Measurements from ENCODE around the gene PDS5B.

PDS5B gene

DNA sequence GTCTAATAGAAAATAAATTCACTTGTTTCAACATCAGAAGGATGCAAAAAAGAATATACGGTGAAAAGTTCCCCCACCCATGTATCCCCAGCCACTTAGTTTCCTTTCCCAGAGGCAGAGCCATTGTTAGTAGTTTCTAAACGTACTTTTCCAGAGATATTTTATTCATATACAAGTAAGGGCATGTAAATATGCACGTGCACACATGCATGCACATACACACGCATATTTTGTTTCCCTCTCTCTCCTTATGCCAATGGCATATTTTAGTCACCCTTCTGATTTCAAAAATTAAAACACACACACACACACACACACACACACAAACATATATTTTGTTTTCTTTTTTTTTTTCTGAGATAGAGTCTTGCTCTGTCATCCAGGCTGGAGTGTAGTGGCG lies 147.4 kb downstream of the PDS5B start:
- DNase-seq: no peak

DNA sequence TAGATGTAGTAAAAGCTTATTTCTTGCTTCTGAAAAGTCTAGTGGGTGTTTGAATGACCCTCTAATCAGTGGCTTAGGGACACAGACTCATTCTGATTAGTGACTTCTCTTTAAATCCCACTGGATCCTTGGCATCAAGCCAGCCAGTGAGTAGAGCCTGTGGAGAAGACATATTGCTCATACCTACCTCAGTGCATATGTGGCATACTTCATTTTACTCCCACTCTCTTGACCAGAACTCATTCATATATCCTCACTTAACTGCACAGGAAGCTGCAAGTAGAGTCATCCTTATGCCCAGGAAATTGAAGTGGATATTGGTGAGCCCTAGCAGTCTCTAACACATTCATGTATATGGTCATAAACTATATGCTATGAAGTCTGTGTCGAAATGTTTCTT lies 148.3 kb downstream of the PDS5B start:
- no peak for DNase-seq

DNA sequence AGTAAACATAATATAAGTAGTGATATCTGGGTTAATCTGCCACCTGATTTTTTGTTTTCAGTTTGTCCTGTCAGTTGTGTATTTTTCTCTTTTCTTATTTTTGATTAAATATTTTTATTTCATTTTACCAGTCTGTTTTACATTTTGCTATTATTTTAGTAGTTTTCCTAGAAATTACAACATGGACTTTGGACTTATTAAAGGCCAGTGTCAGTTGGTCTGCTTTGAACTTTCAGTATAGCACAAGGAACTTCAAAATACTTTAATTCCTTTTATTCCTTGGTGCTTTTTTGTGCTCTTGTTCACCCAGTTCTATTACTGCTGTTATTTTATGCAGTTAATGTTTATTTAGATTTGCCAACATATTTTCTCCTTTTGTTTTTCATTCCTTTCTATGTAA lies 149.6 kb downstream of the PDS5B start:
- DNase-seq: no peak

DNA sequence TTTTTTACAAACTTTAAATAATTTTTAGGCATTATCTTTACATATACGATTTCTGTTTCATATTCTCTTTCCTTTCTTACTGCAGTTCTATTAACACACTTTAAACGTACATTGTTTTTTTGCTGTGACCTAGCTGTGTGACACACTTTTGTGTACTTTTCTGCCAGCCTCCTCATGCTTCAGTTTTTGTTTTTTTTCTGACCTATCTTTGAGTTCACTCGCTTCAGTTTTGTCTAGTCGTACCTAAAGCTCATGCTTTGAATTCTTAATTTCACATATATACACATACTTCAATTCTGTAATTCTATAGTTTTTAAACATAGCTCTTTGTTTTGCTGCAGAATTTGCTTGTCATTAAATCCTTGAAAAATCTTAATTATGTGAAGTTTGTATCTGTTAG lies 150.4 kb downstream of the PDS5B start:
- no peak for DNase-seq

DNA sequence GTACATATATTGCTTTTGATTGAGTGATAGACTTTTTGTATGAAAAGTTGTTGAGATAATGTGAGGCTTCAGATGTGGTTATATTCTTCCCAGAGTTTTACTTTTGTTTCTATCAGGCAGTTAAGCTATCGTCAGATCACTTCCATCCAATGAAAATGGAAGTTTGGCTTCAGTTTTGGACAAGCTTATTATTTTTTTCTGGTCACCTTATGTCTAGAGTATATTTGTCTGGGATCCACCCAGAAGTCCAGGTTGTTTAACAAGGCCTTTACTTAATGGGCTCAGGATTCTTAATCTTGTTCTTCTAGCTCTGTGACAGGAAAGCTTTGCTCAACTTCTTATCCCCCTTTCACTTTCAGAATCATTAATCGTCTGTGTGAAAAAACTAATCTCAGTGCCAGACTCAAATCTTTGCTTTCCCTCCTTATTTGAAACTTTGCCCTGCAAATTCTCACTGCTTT lies 150.9 kb downstream of the PDS5B start:
- DNase-seq: no peak

DNA sequence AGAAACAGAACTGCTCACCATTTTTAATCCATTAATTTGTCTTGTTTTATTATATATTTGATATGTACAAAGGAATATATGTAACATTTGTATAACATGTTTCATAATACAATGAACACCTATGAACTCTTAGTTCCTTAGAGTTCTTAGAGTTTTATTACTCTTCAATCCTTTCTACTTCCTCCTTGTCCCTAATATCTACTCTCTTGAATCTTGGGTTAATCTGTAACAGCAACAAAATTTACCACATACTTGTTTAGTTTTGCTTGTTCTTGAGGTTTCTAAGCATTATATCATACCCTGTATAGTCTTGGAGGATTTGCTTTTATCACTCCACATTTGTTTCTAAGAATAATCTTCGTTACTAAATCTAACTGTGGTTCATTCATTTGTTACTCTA lies 151.4 kb downstream of the PDS5B start:
- no peak for DNase-seq

DNA sequence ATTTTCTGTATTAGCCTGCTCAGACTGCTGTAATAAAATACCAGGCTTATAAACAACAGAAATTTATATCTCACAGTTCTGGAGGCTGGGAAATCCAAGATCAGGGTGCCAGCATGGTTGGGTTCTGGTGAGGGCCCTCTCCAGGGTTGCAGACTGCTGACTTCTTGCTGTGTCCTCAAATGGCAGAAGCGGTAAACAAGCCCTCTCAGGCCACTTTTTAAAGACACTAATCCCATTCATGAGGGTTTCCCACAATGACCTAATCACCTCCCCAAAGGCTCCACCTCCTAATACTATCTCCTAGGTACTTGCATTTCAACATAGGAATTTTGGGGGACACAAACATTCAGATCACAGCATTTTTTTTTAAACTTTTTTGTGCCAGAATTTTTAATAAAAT lies 159.3 kb downstream of the PDS5B start:
- DNase-seq: no peak

DNA sequence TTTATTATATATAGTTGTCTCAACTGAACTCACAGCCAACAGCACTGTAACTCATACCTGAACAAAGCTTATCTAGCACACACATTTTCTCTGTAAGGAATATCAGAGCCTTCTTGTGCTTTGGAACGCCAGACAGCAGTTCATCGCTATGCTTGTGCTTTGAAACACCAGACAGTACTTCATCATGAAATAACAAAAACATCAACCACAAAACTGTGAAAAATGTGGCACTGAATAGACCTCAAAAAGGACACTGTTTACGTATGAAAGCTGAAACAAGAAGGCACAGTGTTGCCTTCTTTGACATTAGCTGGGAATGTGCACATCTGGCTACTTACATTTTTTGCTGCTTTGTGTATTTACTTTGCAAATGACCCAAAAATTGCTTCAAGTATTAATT lies 160.2 kb downstream of the PDS5B start:
- DNase-seq: no peak

DNA sequence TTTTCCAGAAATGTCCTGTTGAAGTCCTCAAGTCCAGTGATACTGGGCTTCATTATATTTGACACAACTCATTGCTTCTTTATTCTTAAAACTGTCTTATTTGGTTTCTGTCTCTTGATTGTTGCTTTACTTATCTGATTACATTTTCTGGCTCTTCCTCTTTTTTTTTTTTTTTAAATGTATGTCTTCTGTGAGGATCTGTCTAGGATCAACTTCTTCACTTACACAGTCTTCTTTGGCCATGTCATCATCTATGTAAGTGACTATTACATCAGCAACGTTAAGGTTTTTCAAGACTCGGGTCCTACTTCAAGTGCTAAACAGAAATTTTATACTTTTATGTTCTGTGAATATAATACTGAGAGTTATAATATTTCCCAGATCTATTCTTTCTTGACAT lies 162.1 kb downstream of the PDS5B start:
- no peak for DNase-seq

DNA sequence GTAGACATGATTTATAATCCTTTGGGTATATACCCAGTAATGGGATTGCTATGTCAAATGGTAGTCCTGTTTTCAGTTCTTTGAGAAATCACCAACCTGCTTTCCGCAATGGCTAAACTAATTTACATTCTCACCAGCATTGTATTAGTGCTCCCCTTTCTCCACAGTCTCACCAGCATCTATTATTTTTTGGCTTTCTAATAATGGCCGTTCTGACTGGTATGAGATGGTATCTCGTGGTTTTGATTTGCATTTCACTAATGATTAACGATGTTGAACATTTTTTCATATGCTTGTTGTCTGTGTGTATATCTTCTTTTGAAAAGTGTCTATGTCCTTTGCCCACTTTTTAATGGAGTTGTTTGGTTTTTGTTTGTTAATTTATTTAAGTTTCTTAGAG lies 165.1 kb downstream of the PDS5B start:
- no peak for DNase-seq

DNA sequence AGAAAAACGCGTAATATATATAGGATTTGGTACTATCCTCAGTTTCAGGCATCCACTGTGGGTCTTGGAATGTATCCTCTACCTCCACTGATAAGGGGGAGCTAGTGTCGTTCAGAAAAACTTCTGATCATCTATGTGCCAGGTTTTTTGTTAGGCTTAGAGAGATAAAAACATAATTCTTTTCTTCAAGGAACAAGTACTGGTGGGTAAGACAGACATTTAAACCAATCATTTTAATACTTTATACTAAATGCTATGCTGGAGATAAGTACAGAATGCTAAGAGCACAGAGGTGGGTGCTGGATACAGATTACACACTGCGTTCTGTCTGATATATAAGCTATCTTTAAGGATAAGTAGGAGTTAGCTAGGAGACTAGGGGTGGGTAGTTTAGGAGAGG lies 166.1 kb downstream of the PDS5B start:
- DNase-seq: no peak

DNA sequence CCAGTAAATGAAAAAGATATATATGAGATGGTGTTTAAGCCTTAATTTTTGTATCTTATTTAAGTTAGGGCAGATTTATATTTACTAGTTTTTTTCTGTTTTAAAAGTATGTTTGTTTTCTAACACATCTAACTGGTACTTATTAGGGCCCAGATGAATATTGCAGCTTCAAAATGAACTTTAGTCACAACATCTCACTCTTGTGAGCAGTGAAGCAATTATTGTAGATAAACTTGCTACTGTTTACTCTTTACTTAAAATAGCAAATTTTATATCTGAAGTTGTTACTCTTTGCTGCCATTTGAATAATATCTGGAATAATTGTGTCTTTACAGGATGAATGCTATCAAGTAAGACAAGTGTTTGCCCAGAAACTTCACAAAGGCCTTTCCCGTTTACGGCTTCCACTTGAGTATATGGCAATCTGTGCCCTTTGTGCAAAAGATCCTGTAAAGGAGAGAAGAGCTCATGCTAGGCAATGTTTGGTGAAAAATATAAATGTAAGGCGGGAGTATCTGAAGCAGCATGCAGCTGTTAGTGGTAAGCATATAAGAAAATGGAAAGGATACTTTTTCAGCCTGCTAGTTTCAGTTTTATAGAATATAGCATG lies 166.8 kb downstream of the PDS5B start:
- DNase-seq: no peak

DNA sequence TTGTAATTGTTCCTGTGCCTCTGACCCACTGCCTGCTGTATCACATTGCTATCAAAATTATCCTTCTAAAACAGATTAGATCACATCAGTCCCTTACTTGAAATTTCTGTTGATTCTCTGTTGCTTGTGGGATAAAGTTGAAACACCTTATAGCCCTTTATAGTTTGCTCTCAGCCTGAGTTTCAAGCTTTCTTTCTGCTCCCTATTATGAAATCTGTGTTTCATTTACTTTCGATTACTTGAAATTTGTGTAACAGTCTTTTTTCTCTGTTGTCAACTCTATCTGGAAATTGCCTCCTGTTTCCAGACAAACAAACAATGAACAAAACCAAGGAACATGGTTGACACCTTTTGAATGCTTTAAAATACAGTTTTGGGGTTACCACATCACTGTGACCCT lies 167.9 kb downstream of the PDS5B start:
- no peak for DNase-seq

DNA sequence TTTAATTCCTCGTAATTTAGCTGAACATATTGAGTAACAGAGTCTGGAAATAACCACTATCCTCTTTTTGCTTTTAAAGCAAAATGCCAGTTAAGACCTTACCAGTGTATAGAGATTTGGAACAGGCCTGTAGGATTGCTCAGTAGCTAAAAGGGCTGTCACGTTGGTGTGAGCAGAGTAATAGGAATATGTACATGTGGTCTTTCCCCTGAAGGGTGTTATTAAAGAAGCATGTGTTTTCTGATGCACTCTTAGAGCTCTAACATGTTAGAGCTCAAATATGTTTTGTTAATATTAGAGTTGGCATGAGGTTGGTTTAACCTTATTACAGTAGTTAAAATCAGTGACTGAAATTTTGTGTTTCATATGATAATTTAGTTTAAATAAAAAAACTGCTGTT lies 172.9 kb downstream of the PDS5B start:
- no peak for DNase-seq

DNA sequence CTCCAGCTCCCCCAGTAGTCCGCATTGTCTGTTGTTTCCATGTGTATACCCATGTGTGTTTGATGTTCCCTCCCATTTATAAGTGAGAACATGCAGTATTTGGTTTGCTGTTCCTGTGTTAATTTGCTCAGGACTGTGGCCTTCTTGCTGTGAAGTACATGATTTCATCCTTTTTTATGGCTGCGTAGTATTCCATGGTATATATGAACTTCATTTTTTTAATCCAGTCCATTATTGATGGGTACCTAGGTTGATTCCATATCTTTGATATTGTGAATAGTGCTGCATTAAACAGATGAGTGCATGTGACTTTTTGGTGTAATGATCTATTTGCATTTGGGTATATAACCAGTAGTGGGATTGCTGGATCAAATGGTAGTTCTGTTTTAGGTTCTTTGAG lies 175.2 kb downstream of the PDS5B start:
- no peak for DNase-seq

DNA sequence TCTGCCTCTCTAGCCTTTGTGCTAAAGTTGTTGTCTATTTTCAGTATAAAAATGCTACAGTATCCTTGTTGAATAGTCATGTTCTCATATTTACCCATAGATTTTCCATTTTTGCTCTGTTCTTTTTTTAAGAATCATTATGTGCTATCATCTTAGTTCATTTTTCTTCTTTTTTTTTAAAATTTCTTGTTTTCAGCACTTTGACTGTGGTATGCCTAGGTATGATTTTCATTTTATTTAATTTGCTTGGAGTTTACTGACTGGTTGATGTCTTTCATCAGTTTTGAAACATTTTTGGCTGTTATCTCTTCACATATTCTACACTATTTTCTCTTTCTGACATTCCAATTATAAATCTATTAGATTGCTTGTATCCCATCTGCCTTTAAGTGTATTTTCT lies 192.9 kb downstream of the PDS5B start:
- no peak for DNase-seq

DNA sequence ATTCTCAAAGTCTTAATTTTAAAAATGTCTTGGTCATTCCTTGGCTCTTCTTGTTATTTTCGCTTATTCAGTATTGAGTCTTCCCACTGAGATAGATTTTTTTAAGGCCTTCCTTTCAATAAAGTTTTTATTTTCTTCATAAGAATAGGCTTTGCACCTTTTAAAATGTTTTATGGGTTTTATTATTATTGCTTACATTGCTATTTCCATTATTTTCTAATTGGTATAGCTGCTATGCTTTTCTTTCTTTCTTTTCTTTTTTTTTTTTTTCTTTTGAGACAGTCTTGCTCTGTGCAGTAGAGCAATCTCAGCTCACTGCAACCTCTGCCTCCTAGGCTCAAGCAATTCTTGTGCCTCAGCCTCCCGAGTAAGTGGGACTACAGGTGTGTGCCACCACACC lies 195.7 kb downstream of the PDS5B start:
- no peak for DNase-seq

DNA sequence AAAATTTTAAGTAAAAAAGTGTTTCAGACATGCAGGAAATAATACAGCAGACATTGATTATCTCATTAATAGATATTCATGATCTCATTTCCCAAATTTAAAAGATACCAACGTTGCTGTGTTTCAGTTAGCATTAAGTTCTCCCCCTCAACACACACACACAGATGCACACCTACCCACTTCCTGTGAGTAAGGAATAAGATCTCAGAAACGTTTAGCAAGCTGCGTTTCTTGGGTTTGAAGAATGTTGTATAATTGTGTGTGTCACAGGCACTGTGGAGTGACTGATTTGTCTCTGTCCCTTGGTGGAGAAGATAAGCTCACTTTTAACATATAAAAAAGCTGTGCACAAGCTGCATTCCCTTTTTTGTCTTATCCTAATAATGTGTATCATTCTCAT lies 196.8 kb downstream of the PDS5B start:
- DNase-seq: peak; percentile 13 to 21

DNA sequence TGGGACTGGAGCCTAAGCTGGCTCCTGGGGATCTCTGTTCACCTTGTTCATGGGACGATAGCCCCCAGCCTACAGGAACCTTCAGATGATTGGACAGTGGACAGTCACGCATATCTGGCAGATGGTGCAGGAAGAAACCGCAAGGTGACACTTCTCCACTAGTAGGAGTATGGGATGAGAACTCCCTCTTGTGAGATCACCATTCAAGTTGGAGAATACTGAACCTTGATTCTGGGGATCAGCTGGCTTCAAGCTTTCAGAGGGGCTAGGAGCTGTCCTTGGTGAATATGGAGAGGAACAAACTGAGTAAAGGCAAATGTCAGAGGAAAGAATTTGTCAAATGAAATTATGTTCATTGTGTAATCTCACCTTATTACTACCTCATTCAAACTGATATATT lies 204.5 kb downstream of the PDS5B start:
- DNase-seq: no peak

DNA sequence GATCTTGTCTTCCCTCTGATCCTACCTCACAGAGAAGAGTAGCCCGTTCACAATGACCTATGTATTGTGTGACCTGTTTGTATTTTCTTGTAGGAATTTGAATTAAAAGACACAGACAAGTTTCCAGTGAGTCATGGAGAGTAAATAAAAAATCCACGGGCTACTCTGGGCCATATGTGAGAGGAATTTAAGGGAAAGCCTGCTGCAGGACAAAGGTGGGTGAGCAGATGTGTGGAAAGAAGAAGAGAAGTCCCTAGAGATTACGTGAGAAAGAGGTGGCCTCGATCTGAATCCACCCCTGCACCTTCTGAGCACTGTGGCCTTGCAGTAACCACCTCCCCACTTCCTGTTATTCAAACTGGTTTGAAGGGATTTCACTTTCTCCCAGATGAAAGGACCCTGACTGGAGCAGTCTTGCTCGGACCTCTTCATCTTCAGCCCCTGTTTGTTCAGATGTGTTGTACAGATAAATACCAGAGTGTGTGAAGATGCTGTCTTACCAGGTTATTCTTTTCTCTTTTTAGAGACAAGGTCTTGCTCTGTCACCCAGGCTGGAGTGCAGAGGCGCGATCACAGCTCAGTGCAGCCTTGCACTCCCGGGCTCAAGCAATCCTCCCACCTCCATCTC lies 205.4 kb downstream of the PDS5B start:
- no peak for DNase-seq

DNA sequence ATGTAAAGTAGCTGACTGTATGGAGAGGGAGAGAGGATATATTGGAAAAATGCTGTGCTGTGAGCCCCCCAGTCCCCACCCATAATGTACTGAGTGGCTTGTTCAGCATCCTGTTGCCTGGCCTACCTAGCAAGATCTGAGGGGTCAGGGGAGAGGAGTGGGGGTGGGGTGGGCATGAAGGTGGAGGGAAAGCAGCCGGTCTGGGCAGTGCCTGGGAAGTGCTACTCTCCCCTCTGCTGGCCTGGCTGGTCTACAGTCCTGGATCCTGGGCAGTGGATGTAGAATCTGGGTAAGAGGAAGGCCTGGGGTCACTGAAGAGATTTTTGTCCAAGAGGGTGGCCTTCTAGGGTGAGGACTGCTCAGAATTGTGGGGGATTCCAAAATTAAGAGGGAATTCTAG lies 210.5 kb downstream of the PDS5B start:
- DNase-seq: no peak

DNA sequence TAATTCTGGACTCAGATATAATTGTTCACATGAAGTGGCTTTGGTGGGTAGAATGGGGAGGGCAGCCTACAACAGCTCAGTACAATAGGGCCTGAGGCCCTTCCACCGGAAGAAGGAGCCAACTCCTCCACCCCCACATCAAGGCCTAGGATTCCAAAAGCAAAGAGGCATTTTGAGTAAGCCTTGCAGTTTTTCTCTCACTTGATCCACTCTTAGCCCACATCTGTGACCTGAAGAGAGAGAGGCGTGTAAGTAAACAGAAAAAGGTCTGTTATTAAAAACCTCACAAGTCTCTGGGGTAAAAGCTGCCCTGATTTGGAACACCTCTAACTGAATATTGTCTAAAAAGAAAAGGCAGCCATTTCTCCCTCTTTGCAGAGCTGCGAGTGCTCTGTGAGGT lies 215.9 kb downstream of the PDS5B start:
- DNase-seq: no peak

DNA sequence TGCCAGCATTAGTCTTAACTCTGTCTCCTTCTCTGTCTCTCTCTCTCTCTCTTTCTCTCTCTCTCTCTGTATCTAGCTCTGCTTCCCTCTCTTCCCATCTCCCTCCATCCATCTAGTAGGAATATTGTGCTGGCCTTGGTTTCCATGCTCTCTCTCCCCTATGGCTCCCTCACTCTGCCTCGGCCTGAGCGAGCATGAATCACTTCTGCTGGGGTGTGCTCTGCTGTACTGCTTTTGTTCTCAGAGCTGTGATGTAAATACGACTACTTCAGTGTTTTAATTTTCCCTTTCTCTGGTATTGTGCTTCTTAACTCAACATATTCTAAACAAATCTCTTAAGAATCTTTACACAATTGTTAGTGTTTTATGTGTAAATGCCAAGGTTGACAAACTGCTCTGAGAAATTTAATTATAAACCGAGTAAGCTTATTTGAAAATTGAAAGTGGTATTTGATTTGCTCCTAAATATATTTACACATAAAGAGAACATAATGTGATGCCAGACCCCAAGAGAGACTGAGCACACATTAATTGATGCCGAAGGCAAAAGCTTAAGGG lies 218.5 kb downstream of the PDS5B start:
- DNase-seq: no peak

DNA sequence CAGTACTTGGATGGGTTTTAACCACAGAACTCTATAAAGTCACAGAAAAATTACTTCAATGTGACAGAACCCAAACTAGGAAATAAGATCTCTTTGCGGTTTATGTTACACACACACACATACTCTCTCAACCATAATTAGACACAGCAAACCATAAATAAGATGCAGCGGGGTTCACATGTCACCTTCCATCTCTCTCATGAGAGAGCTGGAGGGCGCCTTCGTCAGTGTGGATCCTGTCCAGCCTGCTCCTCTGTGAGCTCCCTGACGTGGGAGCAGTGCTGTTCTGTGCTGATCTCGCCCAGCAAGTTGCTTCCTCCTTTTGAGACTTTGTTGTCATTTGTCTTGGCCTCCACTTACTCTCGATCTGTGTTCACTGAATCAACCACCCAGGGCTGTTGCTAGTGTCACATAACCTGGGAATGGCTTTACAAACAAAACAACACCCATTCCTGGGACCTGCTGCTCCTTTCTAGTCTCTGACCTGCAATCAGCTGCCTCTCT lies 225.1 kb downstream of the PDS5B start:
- no peak for DNase-seq
